Activated CD8-positive, alpha-beta memory T cell treated with anti-CD3 and anti-CD28 coated beads for 4 hours (primary cell): ENCODE measurements around the gene KCNG4.
"Not testable (repeated sequence)": the region's sequence is repeated elsewhere in the genome, so short reads cannot be mapped to it uniquely, and the experiment has no call there.

Source experiments
- DNase-seq, 2 donors: peaks; one replicate each; pipeline ENCODE4 v3.0.0-alpha.2; 2020; ENCODE audit warnings: low read depth in 2 of 2

Gene KCNG4

GRCh38 chr16:84207251-84207650 is 32.6 kb downstream of the KCNG4 start:
- no peak for DNase-seq

DNA sequence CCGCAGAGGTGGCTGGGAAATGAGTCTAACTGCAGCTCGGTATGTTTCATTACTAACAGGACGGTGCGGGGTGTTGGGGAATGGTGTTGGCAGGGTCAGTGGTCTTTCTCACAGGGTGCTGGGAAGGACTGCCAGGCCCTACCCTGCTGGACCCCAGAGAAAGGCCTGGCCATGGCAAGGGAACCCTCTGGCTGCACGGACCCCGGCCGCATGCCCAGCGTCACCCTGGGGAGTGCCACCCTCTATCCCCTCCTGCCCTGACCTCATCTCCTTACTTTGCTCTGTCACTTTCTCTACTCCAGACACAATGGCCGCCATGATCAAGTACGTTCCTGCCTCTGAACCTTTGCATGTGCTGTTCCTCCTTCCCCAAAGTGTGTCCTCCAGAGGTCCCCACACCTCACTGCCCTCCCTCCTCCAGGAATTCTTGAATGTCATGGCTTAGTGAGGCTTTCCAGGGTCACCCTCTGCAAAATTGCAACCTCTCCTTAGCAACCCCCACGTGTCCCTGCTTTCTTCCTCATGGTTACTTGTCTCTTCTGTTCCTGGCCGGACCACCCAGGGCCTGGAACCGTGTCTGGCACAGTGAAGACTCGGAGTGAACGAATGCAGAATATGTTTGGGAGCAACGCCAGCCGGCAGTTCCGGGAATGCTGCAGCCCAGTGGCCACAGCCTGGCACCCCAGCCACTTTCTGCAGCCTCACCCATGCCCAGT is 33.7 kb downstream of the KCNG4 start:
- no peak for DNase-seq

GRCh38 chr16:84205123-84205522 is 34.7 kb downstream of the KCNG4 start:
- not testable (repeated sequence) for DNase-seq

GRCh38 chr16:84204551-84204950 is 35.3 kb downstream of the KCNG4 start:
- not testable (repeated sequence) for DNase-seq

DNA sequence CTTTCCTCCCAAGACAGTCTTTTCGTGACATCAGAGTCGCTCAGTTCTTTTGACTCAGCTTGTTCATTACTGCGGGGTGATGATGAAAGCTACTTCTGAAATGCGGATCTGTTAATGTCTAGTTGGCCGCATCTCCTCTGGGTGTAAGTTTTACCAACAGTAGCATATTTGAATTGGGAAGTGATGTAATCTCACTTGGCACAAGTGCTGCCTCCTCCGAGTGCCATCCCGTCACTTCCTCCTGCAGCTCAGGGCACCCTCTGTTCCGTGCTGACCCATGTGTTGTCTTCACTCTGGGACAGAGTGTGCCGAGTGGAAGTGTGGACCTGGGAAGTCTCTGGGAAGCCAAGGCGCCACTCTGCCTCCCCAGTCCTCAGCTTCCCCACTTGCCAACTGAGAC is 40.0 kb downstream of the KCNG4 start:
- DNase-seq, result no peak

DNA sequence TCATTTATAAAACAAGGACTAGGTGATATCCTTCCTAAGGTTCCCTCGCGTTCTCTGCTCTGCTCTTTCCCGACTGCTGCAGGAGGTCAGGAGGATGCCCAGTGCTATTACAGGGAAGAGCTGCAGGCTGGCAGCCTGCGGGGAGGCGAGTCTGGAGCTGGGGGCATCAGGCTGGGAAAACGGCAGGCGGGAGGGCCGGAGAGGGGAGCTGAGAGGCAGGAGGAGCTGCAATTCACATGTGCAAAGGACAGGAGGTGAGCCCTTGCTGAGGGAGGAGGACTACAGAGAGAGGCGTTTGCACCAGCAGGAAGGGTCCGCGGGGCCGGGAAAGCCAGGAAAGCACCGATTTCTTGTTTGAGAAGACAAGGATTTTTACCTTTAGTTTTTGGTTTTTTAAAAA is 40.7 kb downstream of the KCNG4 start:
- DNase-seq, result no peak

DNA sequence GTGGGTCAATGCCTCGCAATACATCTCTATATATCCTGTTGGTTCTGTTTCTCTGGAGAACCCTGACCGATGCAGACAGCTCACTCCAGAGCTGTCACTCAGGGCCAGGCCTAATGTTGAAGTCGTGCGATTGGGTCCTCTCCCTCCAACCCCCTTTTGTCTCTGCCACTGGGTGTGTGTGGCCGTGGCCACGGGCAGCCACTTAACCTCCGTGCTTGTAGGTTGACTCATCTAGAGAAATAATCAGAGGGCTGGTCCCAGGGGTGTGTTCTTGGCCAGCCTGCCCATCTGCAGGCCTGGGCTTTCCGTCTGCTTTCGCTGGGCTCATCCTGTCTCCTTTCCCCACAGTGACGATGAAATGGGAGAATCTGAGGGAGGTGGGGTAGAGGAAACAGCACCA is 41.4 kb downstream of the KCNG4 start:
- DNase-seq, result no peak

DNA sequence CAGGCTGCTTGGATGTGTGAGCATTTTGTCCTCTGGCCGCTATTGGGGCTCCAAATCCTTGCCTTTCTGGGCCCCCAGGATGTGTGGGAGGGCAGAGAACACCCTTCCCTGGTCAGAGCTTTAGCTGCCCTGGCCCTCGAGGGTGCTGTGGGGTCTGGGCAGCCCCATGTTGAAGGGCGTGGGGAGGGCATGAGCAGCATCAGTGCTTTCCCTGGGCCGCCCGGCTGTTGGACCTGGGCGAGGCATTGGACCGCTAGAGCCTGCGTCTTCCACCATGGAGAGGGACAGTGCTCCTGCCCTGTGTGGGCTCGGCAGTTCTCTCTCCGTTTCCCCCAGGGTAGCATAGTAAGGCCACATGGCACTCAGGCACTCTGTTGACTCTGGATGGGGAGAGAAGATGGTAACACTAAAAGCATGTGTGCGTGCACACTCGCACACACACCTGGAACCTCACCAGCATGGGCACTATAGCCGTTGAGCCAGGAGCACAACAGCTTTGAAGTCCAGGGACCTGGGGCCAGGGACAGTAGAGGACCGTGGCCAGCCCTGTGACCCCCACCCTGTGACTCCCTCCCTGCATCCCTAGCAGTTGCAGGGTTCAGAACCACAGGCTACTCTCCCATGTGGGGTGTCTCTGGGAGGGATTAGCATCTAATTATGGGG is 42.2 kb downstream of the KCNG4 start:
- DNase-seq, result no peak

DNA sequence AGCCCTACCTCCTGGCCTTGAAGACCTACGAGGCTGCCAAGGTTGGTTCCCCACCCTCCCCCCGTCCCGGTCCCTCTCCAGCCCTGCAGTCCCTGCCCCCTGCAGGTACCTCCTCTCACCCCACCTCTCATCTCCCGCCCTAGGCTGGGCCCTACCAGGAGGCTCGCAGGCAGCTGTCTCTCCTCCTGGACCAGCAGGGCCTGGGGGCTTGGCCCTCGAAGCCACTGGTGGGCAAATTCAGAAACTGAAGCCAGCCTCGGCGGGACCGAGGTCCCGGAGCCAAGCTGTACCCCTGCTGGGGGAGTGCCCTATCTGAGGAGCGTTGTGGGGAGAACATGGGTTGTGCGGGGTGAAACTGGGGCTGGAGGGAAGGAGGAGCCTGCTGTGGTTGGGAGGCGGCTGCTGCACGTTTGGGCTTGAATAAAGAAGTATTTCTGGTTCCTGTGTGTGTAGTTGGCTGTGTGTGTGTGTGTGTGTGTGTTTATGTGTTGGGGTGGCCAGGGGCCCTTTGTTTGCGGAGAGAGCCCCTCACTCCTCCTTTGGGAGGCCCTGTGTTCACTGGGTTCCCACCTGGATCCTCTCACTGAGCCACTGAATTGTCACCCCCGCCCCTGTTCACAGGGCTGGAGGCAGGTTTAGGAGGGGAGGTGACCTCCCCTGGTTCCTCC is 43.0 kb downstream of the KCNG4 start:
- no peak for DNase-seq

GRCh38 chr16:84196101-84196500 is 43.7 kb downstream of the KCNG4 start:
- no peak for DNase-seq

- DNase-seq, result no peak
These were observed 44.4 kb downstream of the KCNG4 start for GRCh38 chr16:84195201-84196093.

DNA sequence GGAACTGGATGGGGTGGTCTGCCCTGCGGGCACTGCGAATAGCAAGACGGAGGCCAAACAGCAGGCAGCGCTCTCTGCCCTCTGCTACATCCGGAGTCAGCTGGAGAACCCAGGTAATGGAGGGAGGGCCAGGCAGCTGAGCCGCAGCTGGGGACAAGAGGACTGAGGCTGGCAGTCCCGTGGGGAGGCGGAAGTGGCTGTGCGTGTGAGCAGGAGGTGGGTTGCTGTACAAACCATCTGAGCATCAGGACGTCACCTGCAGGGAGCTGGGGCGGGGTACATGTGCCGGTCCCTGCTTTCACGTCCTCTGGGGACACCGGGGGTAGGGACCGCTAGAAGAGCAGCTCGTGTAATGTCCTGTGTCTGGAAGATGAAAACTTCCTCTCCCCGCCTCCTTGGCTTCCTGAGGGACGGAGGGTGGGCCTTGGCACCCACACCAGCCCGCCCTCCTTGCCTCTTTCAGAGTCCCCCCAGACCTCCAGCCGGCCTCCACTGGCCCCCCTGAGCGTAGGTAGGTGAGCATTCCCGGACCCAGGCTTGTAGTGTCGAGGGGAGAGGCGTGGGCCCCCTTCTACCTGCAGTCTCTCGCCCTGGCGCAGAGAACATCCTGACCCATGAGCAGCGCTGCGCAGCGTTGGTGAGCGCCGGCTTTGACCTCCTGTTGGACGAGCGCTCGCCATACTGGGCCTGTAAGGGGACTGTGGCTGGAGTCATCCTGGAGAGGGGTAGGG is 45.2 kb downstream of the KCNG4 start:
- no peak for DNase-seq

DNA sequence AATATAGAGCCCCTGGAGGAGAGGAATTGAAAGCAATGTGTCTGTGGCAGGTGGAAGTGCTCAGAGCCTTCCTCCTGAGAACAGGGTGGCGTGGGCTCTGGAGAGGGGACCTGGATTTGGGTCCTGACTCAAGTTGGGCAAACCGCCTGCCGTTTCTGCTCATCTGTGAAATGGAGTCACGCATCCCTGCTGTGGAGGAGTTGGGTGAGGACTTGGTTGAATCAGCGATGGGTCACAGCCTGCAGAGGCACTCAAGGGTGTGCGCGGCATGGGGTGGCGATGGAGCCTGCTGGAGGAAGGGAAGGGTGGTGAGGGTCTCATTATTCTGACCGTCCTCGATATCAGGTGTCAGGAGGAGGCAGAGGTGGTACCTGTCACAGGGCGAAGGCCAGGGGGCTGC is 45.8 kb downstream of the KCNG4 start:
- DNase-seq, result no peak

GRCh38 chr16:84193480-84193879 is 46.3 kb downstream of the KCNG4 start:
- no peak for DNase-seq

GRCh38 chr16:84191466-84191865 is 48.3 kb downstream of the KCNG4 start:
- DNase-seq, result no peak

- no peak for DNase-seq
These were observed 49.0 kb downstream of the KCNG4 start, which contains the start of gene ADAD2 for GRCh38 chr16:84190731-84191388. ADAD2 (plus strand) TSS chr16:84191157; CDS start chr16:84191231, 74 bp downstream.

DNA sequence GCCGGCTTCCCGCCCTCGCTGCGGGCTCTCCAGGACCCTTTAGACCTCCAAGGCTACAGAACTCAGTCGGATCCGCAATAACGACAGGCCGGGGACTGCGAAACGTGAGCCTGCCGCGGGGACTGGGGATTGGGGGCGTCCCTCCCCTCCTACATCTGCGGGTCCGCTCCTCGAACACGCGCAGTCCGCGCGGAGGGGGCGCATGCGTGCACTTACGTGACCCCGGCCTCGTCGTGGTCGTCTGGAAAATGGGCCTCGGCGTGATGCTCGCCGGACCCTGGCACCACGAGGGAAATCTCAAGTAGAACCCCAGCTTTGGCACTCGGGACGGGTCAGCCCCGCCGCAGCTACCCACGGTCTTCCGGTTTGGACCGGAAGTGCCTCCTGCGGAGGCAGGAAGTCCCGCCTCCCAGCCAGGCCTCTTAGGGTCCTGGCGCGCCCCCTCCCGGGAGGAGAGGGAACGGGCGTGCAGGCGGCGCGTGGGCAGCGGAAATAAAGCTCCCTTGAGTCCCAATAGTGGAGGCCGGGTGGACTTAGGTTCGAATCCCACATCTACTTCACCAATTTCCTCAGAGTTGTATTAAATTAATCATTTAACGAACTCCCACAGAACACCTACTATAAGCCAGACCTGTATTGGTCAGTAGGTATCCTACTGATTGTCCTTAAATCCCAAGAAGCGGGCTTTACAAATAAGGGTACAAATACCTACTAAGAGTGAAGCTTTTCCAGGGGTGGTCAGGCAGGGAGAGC is 53.0 kb downstream of the KCNG4 start, which contains the start of gene TAF1C:
Gene TAF1C, minus strand, starts transcription at position 373 of the 753 bp plus-strand sequence. CDS start 2,069 bp downstream, outside the sequence.
- DNase-seq, result peak; percentile 79 to 84

GRCh38 chr16:84184775-84185174 is 55.0 kb downstream of the KCNG4 start:
- DNase-seq, result no peak

DNA sequence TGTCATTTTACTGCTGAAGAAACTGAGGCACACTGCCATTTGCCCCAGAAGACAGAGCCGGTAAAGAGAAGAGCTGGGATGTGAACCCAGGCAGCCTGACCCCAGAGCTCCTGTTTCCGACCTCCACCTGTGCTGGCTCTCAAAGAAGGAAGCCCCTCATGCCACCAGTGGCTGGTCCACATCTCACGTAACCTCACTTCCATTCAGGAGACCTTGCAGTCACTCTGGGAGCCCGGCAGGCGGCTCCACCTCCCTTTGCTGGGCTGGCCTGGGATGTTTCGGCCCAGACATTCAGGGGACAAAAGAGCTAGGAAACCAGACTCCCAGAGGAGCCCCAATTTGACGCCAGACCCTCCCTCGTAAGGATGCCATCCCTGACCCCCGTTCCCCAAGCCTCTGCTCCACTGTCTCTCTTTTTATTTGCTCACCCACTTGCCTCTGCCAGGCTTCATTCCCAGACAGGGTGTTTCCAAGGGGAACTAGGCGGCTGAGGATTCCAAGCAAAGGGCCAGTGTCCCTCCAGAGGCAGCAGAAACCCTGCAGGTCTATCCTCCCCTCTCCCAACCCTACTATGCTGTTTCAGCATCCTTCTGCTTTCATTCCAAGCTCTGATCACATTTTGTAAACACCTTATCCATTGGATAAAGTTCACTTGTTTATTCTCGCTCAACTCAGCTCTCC is 55.8 kb downstream of the KCNG4 start:
- no peak for DNase-seq
